ENCODE data around the gene DCP1A. TPM values are rescaled to one million over a fixed set of nuclear protein-coding genes. Genes with fewer than 3 reads are reported as not detected.

DCP1A gene
- total and polyA plus RNA-seq, 2 of the 13 experiments (the other 11 are each of a cell fraction or from before 2014, with no cell fraction given) = 14.2 to 41.2 TPM

DNA sequence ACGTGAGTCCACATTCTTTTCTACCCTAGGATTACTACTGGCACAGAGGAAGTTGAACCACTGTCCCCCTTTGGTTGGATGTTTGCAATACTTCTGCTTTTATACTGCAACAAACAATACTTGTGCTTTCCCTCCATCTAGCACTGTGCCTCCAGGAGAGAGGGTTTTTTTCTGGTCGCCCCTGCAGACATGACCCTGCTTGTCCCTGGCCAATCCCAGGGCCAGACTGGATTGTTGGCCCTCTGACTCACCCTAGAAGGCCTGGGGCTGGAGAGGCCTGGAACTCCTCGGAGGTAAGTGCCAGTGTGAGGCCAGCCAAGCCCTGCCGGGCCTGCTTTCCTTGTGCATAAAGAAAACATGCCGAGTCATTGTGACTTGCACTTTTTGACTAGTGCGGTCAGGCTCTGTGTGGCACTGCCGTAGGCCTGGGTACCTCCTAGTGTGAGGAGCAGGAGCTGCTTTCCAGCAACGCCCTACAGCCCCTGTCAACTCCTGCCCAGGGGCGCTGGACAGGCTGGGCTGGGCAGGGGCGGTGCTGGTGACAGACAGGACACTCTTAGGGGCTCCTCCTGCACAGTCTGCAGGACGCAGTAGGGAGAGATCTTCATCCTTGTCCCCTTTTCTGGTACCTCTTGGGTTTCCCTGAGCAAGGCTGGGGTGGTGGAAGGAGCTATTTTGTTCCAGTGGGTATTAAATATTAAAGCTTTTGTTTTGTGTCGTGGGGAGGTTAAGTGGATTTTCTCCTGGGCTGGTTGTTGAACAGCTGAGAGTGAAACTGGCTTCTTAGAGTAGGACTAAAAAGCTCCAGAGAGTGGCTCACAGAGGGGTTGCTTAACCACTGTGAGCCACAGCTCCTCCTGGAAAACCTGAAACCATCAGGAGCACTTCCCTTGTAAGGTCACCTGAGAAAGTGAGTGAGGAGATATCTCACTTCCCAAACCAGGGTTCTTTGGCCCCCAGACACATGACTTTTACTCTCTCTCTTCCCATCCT is 77.2 kb downstream of the DCP1A start (continued):
- TF ChIP-seq, protein P1, sequence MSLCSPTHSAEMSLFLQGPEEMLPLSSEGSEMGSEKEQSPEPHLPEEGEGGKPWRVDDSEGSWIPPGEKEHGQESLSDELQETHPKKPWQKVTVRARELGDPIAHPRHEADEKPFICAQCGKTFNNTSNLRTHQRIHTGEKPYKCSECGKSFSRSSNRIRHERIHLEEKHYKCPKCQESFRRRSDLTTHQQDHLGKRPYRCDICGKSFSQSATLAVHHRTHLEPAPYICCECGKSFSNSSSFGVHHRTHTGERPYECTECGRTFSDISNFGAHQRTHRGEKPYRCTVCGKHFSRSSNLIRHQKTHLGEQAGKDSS (CRISPR knock-in tag; IDR thresholded peaks at IDR 0.05; ENCODE audit: borderline replicate concordance, low read depth) = 0 out of 2 replicates have a peak, but pooled peaks have one; percentile 16
- TF ChIP-seq SP2 (CRISPR knock-in tag; IDR thresholded peaks at IDR 0.05) (no peak), GATA4 (IDR thresholded peaks at IDR 0.05; ENCODE audit: borderline replicate concordance, low read depth) (no peak), FOXP1 (IDR thresholded peaks at IDR 0.05) (no peak), FOXP1 (CRISPR knock-in tag; IDR thresholded peaks at IDR 0.05) (no peak), ZNF3 (CRISPR knock-in tag; IDR thresholded peaks at IDR 0.05) (no peak), TOE1 (CRISPR knock-in tag; IDR thresholded peaks at IDR 0.05) (no peak), SATB2 (CRISPR knock-in tag; IDR thresholded peaks at IDR 0.05) (no peak), MAFG (CRISPR knock-in tag; IDR thresholded peaks at IDR 0.05) (peak; percentile 100), HOXA3 (CRISPR knock-in tag; IDR thresholded peaks at IDR 0.05) (peak; percentile 69; the same call in 1 of the 2 replicates), MAZ (IDR thresholded peaks at IDR 0.05; ENCODE audit: borderline replicate concordance, low read depth, low read length) (no peak), MAZ (CRISPR knock-in tag; IDR thresholded peaks at IDR 0.05; ENCODE audit: low read depth) (no peak), ZMYM2 (CRISPR knock-in tag; IDR thresholded peaks at IDR 0.05) (peak; percentile 71; the same call in 1 of the 2 replicates), ELF4 (CRISPR knock-in tag; IDR thresholded peaks at IDR 0.05; ENCODE audit: borderline replicate concordance) (no peak), ZNF530 (CRISPR knock-in tag; IDR thresholded peaks at IDR 0.05; ENCODE audit: low read depth) (no peak), ZIK1 (CRISPR knock-in tag; IDR thresholded peaks at IDR 0.05; ENCODE audit: borderline replicate concordance, low read depth) (no peak), ZNF34 (CRISPR knock-in tag; IDR thresholded peaks at IDR 0.05; ENCODE audit: borderline replicate concordance) (no peak)
- TF ChIP-seq, protein P2, sequence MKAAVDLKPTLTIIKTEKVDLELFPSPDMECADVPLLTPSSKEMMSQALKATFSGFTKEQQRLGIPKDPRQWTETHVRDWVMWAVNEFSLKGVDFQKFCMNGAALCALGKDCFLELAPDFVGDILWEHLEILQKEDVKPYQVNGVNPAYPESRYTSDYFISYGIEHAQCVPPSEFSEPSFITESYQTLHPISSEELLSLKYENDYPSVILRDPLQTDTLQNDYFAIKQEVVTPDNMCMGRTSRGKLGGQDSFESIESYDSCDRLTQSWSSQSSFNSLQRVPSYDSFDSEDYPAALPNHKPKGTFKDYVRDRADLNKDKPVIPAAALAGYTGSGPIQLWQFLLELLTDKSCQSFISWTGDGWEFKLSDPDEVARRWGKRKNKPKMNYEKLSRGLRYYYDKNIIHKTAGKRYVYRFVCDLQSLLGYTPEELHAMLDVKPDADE (CRISPR knock-in tag; IDR thresholded peaks at IDR 0.05) = no peak
- TF ChIP-seq, protein P3, sequence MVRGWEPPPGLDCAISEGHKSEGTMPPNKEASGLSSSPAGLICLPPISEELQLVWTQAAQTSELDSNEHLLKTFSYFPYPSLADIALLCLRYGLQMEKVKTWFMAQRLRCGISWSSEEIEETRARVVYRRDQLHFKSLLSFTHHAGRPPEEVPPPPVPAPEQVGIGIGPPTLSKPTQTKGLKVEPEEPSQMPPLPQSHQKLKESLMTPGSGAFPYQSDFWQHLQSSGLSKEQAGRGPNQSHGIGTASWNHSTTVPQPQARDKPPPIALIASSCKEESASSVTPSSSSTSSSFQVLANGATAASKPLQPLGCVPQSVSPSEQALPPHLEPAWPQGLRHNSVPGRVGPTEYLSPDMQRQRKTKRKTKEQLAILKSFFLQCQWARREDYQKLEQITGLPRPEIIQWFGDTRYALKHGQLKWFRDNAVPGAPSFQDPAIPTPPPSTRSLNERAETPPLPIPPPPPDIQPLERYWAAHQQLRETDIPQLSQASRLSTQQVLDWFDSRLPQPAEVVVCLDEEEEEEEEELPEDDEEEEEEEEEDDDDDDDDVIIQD (CRISPR knock-in tag; IDR thresholded peaks at IDR 0.05; ENCODE audit: low read depth) = no peak
- TF ChIP-seq, protein P4, sequence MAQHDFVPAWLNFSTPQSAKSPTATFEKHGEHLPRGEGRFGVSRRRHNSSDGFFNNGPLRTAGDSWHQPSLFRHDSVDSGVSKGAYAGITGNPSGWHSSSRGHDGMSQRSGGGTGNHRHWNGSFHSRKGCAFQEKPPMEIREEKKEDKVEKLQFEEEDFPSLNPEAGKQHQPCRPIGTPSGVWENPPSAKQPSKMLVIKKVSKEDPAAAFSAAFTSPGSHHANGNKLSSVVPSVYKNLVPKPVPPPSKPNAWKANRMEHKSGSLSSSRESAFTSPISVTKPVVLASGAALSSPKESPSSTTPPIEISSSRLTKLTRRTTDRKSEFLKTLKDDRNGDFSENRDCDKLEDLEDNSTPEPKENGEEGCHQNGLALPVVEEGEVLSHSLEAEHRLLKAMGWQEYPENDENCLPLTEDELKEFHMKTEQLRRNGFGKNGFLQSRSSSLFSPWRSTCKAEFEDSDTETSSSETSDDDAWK (CRISPR knock-in tag; IDR thresholded peaks at IDR 0.05) = no peak
- TF ChIP-seq, protein P5, sequence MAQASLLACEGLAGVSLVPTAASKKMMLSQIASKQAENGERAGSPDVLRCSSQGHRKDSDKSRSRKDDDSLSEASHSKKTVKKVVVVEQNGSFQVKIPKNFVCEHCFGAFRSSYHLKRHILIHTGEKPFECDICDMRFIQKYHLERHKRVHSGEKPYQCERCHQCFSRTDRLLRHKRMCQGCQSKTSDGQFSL (CRISPR knock-in tag; IDR thresholded peaks at IDR 0.05) = no peak
- TF ChIP-seq, protein P6, sequence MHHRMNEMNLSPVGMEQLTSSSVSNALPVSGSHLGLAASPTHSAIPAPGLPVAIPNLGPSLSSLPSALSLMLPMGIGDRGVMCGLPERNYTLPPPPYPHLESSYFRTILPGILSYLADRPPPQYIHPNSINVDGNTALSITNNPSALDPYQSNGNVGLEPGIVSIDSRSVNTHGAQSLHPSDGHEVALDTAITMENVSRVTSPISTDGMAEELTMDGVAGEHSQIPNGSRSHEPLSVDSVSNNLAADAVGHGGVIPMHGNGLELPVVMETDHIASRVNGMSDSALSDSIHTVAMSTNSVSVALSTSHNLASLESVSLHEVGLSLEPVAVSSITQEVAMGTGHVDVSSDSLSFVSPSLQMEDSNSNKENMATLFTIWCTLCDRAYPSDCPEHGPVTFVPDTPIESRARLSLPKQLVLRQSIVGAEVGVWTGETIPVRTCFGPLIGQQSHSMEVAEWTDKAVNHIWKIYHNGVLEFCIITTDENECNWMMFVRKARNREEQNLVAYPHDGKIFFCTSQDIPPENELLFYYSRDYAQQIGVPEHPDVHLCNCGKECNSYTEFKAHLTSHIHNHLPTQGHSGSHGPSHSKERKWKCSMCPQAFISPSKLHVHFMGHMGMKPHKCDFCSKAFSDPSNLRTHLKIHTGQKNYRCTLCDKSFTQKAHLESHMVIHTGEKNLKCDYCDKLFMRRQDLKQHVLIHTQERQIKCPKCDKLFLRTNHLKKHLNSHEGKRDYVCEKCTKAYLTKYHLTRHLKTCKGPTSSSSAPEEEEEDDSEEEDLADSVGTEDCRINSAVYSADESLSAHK (CRISPR knock-in tag; IDR thresholded peaks at IDR 0.05; ENCODE audit: borderline replicate concordance) = no peak
